ENCODE results near the gene ANKRD17.

The ANKRD17 gene

DNA sequence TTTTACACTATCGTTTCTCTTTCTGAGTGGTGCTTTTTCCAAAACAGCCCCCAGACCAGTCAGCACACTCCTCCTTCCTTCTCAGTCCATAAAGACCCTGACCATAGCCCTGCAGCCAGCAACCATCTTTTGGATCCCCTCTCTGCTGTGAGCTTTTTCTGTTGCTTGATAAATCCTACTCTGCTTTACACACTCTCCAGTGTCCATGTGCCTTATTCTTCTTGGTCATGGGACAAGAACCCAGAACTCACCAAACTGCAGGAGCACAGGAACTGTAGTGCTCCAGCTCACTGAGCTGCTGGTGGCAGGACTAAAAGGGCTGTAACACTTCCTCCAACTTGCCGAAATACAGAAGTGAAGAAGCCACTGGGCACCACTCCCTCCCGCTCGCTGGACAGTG is 221.5 kb downstream of the ANKRD17 start:
- no peak for DNase-seq

- no peak for DNase-seq
Observed at GRCh38 chr4:73036123-73036522, 222.5 kb downstream of the ANKRD17 start.

GRCh38 chr4:73034896-73035295 is 223.7 kb downstream of the ANKRD17 start:
- DNase-seq = no peak

- DNase-seq = no peak
Observed at GRCh38 chr4:73028621-73029020, 230.0 kb downstream of the ANKRD17 start.
